GM12878 (cell line): Measurements from ENCODE around the gene RNF121. TPM values are rescaled to one million over a fixed set of nuclear protein-coding genes. Genes with fewer than 3 reads are reported as not detected.

Source experiments
- ATAC-seq: fragments of 200-7000 bp; cut with Tn5 transposase; 3 replicates; pipeline ENCODE4 v1.9.1; 2020; ENCODE audit warnings: mild to moderate bottlenecking, moderate library complexity
- BruUV-seq: library from RNA; stranded (reverse); fragments of 400-500 nt; replicated peaks from 2 replicates; lab custom pipeline; 2021; lab: Mats Ljungman, UMichigan
- CTCF ChIA-PET: fragments of 300-600 bp; sonication (Branson Sonifier 250); formaldehyde crosslinking; extraction: SDS; loops from one replicate; lab custom pipeline; 2021; ENCODE audit warnings: inconsistent platforms; lab: Yijun Ruan, JAX
- POLR2A ChIA-PET: fragments of 350-600 bp; formaldehyde crosslinking; extraction: SDS; loops from one replicate; lab custom pipeline; 2021; ENCODE audit warnings: inconsistent platforms; lab: Charles Lee
- RAD21 ChIA-PET: fragments of 300-600 bp; sonication (Branson Sonifier 250); formaldehyde crosslinking; loops from one replicate; lab custom pipeline; 2023; ENCODE audit warnings: antibody characterized with exemption; ENCODE audit not compliant: unreplicated experiment; lab: Charles Lee
- SMC1A ChIA-PET: fragments of 300-600 bp; sonication (Branson Sonifier 250); formaldehyde crosslinking; loops from one replicate; lab custom pipeline; 2023; ENCODE audit not compliant: unreplicated experiment, uncharacterized antibody; lab: Charles Lee
- DNase-seq: peaks from one replicate; pipeline ENCODE4 v3.0.0-alpha.2; 2011; ENCODE audit warnings: low read depth, low spot score
- FAIRE-seq: peaks from 3 replicates; lab custom pipeline; 2011; peaks lifted over from hg19 to GRCh38; lab: Jason Lieb, UNC
- H2AFZ ChIP-seq: 2 replicates; pipeline ENCODE4 v1.6.0; 2011; ENCODE audit warnings: low read depth, low read length, control low read depth; ENCODE audit not compliant: control insufficient read depth
- H3K27ac ChIP-seq: 2 replicates; pipeline ENCODE4 v1.5.1; 2011; ENCODE audit warnings: control low read depth; ENCODE audit not compliant: control insufficient read depth, insufficient read depth
- H3K27me3 ChIP-seq, 2 experiments: replicated peaks in 1 of 2; 2 replicates each; pipeline versions ENCODE4 v1.6.0 to v1.6.1; 2011; ENCODE audit warnings: low read length in 1 of 2; ENCODE audit not compliant: control insufficient read depth in 2 of 2, insufficient read depth in 2 of 2
- H3K36me3 ChIP-seq, 2 experiments: 2 replicates each; pipeline ENCODE4 v1.5.1; 2011; ENCODE audit warnings: low read length in 1 of 2; ENCODE audit not compliant: control insufficient read depth in 2 of 2, insufficient read depth in 2 of 2
- H3K4me1 ChIP-seq: 2 replicates; pipeline ENCODE4 v1.6.1; 2011; ENCODE audit warnings: mild to moderate bottlenecking, low read length, moderate library complexity, mixed read lengths; ENCODE audit not compliant: control insufficient read depth, insufficient read depth
- H3K4me2 ChIP-seq: 2 replicates; pipeline ENCODE4 v1.6.0; 2011; ENCODE audit warnings: control low read depth; ENCODE audit not compliant: control insufficient read depth, insufficient read depth
- H3K4me3 ChIP-seq: fragments of 200-600 bp; sonication (generic); 2 replicates; pipeline ENCODE4 v1.5.1; 2016
- H3K79me2 ChIP-seq: 2 replicates; pipeline ENCODE4 v1.6.0; 2011; ENCODE audit warnings: low read length; ENCODE audit not compliant: control insufficient read depth, insufficient read depth
- H3K9ac ChIP-seq: 2 replicates; pipeline ENCODE4 v1.8.0; 2011; ENCODE audit warnings: low read length, control low read depth, mixed read lengths; ENCODE audit not compliant: control insufficient read depth, insufficient read depth
- H3K9me3 ChIP-seq: replicated peaks from 3 replicates; pipeline ENCODE4 v1.5.1; 2011; ENCODE audit warnings: mild to moderate bottlenecking, low read length; ENCODE audit not compliant: control insufficient read depth, insufficient read depth
- H4K20me1 ChIP-seq: 2 replicates; pipeline ENCODE4 v1.6.0; 2011; ENCODE audit not compliant: control insufficient read depth, insufficient read depth
- ASH2L ChIP-seq: fragments of 300-600, 200-600 bp; sonication (generic); IDR thresholded peaks from 2 replicates; pipeline ENCODE4 v1.6.1; 2017; ENCODE audit warnings: low read depth, mild to moderate bottlenecking, borderline replicate concordance
- BCL11A ChIP-seq: IDR thresholded peaks from 2 replicates; pipeline ENCODE4 v1.6.1; 2011; ENCODE audit warnings: low read depth, low read length
- CHD1 ChIP-seq: IDR thresholded peaks from 2 replicates; pipeline ENCODE4 v1.6.1; 2012; ENCODE audit warnings: low read depth, low read length, improper control_type of control experiment
- CREM ChIP-seq: IDR thresholded peaks from 2 replicates; pipeline ENCODE4 v1.6.1; 2014; ENCODE audit warnings: antibody characterized with exemption, low read depth
- HCFC1 ChIP-seq: fragments of 150-350 bp; IDR thresholded peaks from 2 replicates; pipeline ENCODE4 v1.6.1; 2014; ENCODE audit warnings: low read length
- HDGF ChIP-seq: fragments of 450-650 bp; IDR thresholded peaks from 2 replicates; pipeline ENCODE4 v1.6.1; 2016; ENCODE audit warnings: antibody characterized with exemption
- NFYA ChIP-seq: IDR thresholded peaks from 2 replicates; pipeline ENCODE4 v1.6.1; 2011; ENCODE audit warnings: low read depth, mild to moderate bottlenecking, low read length, improper control_type of control experiment, borderline replicate concordance
- PML ChIP-seq: IDR thresholded peaks from 2 replicates; pipeline ENCODE4 v1.6.1; 2012; ENCODE audit warnings: low read length, inconsistent platforms
- RAD21 ChIP-seq: IDR thresholded peaks from 2 replicates; pipeline ENCODE4 v1.6.1; 2011; ENCODE audit warnings: mild to moderate bottlenecking, low read depth, low read length, moderate library complexity; ENCODE audit not compliant: insufficient read depth
- SIX5 ChIP-seq: IDR thresholded peaks from 2 replicates; pipeline ENCODE4 v1.6.1; 2011; ENCODE audit warnings: mild to moderate bottlenecking, low read depth, low read length, moderate library complexity; ENCODE audit not compliant: severe bottlenecking
- SMC3 ChIP-seq: IDR thresholded peaks from 2 replicates; pipeline ENCODE4 v1.6.1; 2011; ENCODE audit warnings: low read length, improper control_type of control experiment, borderline replicate concordance
- YY1 ChIP-seq: IDR thresholded peaks from 2 replicates; pipeline ENCODE4 v1.6.1; 2011; ENCODE audit warnings: low read depth, mild to moderate bottlenecking, low read length
- ZNF207 ChIP-seq: fragments of 450-650 bp; IDR thresholded peaks from 2 replicates; pipeline ENCODE4 v1.6.1; 2014; ENCODE audit warnings: antibody characterized with exemption, mild to moderate bottlenecking, borderline replicate concordance
- WGBS: methylation state at CpG from one replicate; pipeline ENCODE4 v1.1.6; 2016; ENCODE audit warnings: low lambda C conversion rate; ENCODE audit not compliant: insufficient replicate concordance, insufficient coverage; ENCODE audit errors: missing lambda C conversion rate; 5-methylcytosine and 5-hydroxymethylcytosine counted together
- in situ Hi-C: fragments of 300-500 bp; cut with MboI; formaldehyde crosslinking; loops from 9 replicates; pipeline ENCODE4 v1.14.3; 2018; ENCODE audit warnings: mixed read lengths
- intact Hi-C: fragments of 100-400 bp; cut with micrococcal nuclease; formaldehyde crosslinking; loops from one replicate; pipeline ENCODE4 v1.14.2; 2022; ENCODE audit not compliant: unreplicated experiment
- polyA plus RNA-seq, 11 experiments: library from polyadenylated mRNA; depleted of rRNA in 4 of 11; unstranded in 6 of 11; stranded (reverse) in 5 of 11; fragments of >200 nt; fragmentation: Nextera tagmentation in 4 of 11; fragmentation: Illumina TruSeq in 1 of 11; extraction: Ambion mirVana in 4 of 11; extraction: Trizol in 1 of 11; gene quantifications; 1 replicate in 1 of 11; 2 replicates in 10 of 11; pipeline versions ENCODE4 v1.2.1 to v1.2.3, GENCODE V29; 2011 to 2016; ENCODE audit warnings: inconsistent platforms in 2 of 11, missing spikeins in 2 of 11, low read depth in 1 of 11
- total RNA-seq, 4 experiments: library from RNA; depleted of rRNA in 3 of 4; stranded (reverse); fragments of >200 nt in 3 of 4; fragmentation: Illumina TruSeq in 1 of 4; extraction: Trizol in 1 of 4; gene quantifications; 2 replicates each; pipeline versions ENCODE4 v1.2.1 to v1.2.3, GENCODE V29; 2013 to 2021
- TF ChIP-seq, protein P1 (sequence below), 3 experiments: IDR thresholded peaks in 2 of 3; conservative IDR thresholded peaks in 1 of 3; 2 replicates each; pipeline ENCODE4 v1.5.1; 2011; ENCODE audit warnings: low read depth in 3 of 3, low read length in 3 of 3, mild to moderate bottlenecking in 3 of 3, control low read depth in 2 of 3, moderate library complexity in 2 of 3, inconsistent platforms in 1 of 3, mixed read lengths in 1 of 3; ENCODE audit not compliant: control insufficient read depth in 2 of 3, insufficient read depth in 1 of 3; ENCODE audit errors: extremely low read depth in 1 of 3

RNF121 gene
- total and polyA plus RNA-seq, 10 of the 15 experiments (the other 5 are each of a cell fraction or from before 2014, with no cell fraction given): 8.6 to 73.7 (median 32.7) TPM

GRCh38 chr11:72014761-72015320, 86.0 kb downstream of the RNF121 start (continued):
- TF ChIP-seq CHD1 (no peak), ZNF207 (no peak), BCL11A (no peak), CREM (no peak), PML (no peak), YY1 (no peak), HDGF (no peak), SIX5 (no peak)

DNA sequence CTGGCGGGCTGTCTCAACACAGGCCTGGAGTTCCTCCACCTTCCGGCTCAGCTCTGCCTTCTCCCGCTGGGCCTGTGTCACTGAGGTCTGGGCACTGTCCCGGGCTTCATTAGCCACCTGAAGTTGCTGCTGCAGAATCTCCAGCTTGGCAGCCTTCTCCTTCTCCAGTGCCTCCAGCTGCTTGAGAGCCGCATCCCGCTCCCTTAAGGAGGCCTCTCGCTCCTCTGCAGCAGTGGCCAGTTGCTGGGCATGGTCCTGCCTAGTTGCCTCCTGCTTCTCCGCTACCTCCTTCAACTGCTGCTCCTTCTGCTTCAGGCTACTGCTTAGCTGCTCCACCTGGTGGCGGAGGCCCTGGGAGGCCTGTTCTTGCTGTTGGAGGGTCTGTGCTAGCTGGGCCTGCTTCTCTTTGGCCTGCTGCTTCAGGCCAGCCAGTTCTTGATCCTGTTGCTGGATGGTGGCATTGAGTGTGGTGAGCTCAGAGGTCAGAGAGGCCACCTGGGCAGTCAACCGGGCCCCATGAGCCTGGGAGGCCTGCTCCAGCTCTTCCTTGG, 86.7 kb downstream of the RNF121 start:
- DNase-seq: no peak

More for the DNA sequence above, 86.7 kb downstream of the RNF121 start:
- RAD21 ChIA-PET: interaction anchor here (0.9 to 4.5 kb wide), 11 partner anchors 9 to 415 kb away, joined by 3 to 51 read pairs (median 5); partner anchors contain the start of genes RNF121 and XNDC1N
- FAIRE-seq: no peak
- H2AFZ ChIP-seq: no peak overlapping the region
- no peaks in the 10 kb centered on the region for H3K27me3 ChIP-seq
- no TSS peak for BruUV-seq
- no peaks in the 10 kb centered on the region for H3K79me2 ChIP-seq
- no peak overlapping the region for H3K27ac ChIP-seq
- H3K36me3 ChIP-seq: peaks cover 54 to 70% of the 10 kb centered on the region in 2 experiments
- in situ Hi-C loops: no loop called here
- no peak overlapping the region for H3K4me2 ChIP-seq
- intact Hi-C loops: loop anchor here (1.0 kb wide), 1 partner anchor 38 kb away; no protein-coding TSS in a partner anchor
- H3K4me3 ChIP-seq: no peak overlapping the region
- no peak overlapping the region for H3K9ac ChIP-seq
- WGBS: 98% methylated on average over 10 of the region's 10 CpGs
- no peaks in the 10 kb centered on the region for H3K9me3 ChIP-seq
- SMC1A ChIA-PET: interaction anchor here (0.8 to 7.3 kb wide), 13 partner anchors 9 to 415 kb away, joined by 3 to 64 read pairs (median 5); partner anchors contain the start of gene IL18BP
- H3K4me1 ChIP-seq: no peaks in the 10 kb centered on the region
- CTCF ChIA-PET: interaction anchor here (0.6 to 9.0 kb wide), 24 partner anchors 10 to 215 kb away, joined by 3 to 138 read pairs (median 4); partner anchors contain the start of genes IL18BP, RNF121 and XNDC1N
- 0 out of 2 replicates have a peak, but pooled peaks cover 3% of the 10 kb centered on the region for H4K20me1 ChIP-seq
- TF ChIP-seq ASH2L (no peak), HCFC1 (no peak), NFYA (no peak), YY1 (0 out of 2 replicates have a peak, but pooled peaks have one; percentile 29), RAD21 (peak; percentile 55), SMC3 (peak; percentile 62)
- TF ChIP-seq, protein P1, sequence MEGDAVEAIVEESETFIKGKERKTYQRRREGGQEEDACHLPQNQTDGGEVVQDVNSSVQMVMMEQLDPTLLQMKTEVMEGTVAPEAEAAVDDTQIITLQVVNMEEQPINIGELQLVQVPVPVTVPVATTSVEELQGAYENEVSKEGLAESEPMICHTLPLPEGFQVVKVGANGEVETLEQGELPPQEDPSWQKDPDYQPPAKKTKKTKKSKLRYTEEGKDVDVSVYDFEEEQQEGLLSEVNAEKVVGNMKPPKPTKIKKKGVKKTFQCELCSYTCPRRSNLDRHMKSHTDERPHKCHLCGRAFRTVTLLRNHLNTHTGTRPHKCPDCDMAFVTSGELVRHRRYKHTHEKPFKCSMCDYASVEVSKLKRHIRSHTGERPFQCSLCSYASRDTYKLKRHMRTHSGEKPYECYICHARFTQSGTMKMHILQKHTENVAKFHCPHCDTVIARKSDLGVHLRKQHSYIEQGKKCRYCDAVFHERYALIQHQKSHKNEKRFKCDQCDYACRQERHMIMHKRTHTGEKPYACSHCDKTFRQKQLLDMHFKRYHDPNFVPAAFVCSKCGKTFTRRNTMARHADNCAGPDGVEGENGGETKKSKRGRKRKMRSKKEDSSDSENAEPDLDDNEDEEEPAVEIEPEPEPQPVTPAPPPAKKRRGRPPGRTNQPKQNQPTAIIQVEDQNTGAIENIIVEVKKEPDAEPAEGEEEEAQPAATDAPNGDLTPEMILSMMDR (IDR thresholded peaks at IDR 0.05 in 2 of 3, conservative IDR thresholded peaks at IDR 0.05 in 1 of 3; ENCODE audit: control insufficient read depth in 2 of 3, extremely low read depth in 1 of 3, insufficient read depth in 1 of 3, low read depth in 3 of 3, low read length in 3 of 3): peak; percentile 40 to 72 (median 62); a peak in 5 of 6 replicates
- POLR2A ChIA-PET: interaction anchor here (0.6 to 1.1 kb wide), 2 partner anchors 38 to 87 kb away, joined by 3 read pairs; partner anchors contain the start of gene XNDC1N
- peak; percentile 65 for ATAC-seq
